Measurements from ENCODE around the gene KLK11. TPM values are rescaled to one million over a fixed set of nuclear protein-coding genes. Genes with fewer than 3 reads are reported as not detected.

KLK11 gene
- total and polyA plus RNA-seq, 7 donors = 0.71 to 0.76 TPM; not detected in 5

DNA sequence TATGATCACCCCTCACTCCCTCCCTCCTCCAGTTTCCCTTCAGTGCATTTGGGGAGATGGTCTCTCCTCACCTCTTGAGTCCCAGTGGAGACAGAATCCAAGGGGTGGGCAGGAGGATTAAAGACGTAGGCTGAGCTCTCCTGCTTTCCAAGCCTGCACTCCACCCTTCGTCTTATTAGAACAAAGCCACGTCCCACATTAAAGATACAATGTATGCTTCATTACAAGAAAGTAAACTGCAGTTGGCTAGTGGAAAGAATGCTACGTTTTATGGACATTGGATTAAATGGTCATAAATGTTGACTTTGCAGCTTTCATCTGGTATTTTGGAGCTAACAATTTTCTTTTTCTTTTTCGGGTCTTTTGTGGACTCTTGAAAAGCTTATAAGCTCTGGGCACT is 1.5 kb upstream of the KLK11 start:
- Histone ChIP-seq H3K36me3 (no peaks in the 10 kb centered on the region), H3K4me1 (no peaks in the 10 kb centered on the region), H3K9me3 (no peaks in the 10 kb centered on the region), H3K27me3 (peaks cover 0 to 64% (median 26%) of the 10 kb centered on the region in 3 donors), H3K27ac (no peak overlapping the region), H3K4me3 (no peak overlapping the region)
- no peak for TF ChIP-seq POLR2AphosphoS5 (IDR thresholded peaks at IDR 0.05)
- DNase-seq = no peak
- intact Hi-C loops (cut with DNase I) = no loop called here
- 30 to 60% methylated on average over 5 of the region's 5 CpGs for WGBS, 2 donors

DNA sequence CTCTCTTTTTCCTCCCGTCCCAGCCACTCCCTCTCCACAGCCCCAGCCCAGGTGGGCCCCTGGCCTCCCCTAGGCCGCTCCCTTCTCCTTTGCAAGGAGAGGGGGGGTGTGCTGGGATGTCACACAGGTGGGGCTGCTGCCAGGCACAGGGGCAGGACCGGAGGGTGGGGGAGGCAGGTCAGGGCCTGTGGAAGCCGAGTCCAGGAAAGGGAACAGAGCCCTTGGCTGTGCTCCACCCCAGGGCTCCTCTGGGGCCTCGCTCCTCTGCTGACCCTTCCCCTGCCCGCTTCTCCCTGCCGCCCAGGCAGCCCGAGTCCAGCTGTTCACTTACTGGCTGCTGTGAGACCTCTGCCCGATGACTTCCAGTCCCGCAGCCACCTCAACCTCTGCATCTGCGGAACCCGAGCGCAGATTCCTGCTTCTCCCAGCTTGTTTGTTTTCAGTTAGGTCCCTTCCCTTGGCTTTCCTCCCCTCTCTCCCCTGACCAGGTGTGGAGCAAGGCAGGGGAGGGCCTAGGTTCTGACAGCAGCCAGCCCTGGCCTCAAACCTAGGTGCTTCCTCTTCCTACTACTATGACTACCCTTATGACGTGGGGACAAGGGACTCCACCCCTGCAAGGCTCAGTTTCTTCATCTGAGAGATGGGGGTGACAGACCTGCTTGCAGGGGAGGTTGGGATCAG is 850 bp upstream of the KLK11 start:
- peaks cover under 1 to 68% (median 26%) of the 10 kb centered on the region in 3 donors for H3K27me3 ChIP-seq
- intact Hi-C loops (cut with DNase I) = no loop called here
- DNase-seq = peak; percentile 46
- TF ChIP-seq, protein P1, sequence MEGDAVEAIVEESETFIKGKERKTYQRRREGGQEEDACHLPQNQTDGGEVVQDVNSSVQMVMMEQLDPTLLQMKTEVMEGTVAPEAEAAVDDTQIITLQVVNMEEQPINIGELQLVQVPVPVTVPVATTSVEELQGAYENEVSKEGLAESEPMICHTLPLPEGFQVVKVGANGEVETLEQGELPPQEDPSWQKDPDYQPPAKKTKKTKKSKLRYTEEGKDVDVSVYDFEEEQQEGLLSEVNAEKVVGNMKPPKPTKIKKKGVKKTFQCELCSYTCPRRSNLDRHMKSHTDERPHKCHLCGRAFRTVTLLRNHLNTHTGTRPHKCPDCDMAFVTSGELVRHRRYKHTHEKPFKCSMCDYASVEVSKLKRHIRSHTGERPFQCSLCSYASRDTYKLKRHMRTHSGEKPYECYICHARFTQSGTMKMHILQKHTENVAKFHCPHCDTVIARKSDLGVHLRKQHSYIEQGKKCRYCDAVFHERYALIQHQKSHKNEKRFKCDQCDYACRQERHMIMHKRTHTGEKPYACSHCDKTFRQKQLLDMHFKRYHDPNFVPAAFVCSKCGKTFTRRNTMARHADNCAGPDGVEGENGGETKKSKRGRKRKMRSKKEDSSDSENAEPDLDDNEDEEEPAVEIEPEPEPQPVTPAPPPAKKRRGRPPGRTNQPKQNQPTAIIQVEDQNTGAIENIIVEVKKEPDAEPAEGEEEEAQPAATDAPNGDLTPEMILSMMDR (IDR thresholded peaks at IDR 0.05) = no peak
- no peak for TF ChIP-seq POLR2A (IDR thresholded peaks at IDR 0.05)
- no peak for TF ChIP-seq POLR2AphosphoS5 (IDR thresholded peaks at IDR 0.05)
- no peak for TF ChIP-seq EP300 (IDR thresholded peaks at IDR 0.05)
- no peaks in the 10 kb centered on the region for H3K4me1 ChIP-seq
- no peaks in the 10 kb centered on the region for H3K9me3 ChIP-seq
- H3K4me3 ChIP-seq = no peak overlapping the region
- H3K36me3 ChIP-seq = no peaks in the 10 kb centered on the region
- WGBS, 2 donors = 18 to 41% methylated on average over 14 of the region's 14 CpGs
- H3K27ac ChIP-seq = no peak overlapping the region

DNA sequence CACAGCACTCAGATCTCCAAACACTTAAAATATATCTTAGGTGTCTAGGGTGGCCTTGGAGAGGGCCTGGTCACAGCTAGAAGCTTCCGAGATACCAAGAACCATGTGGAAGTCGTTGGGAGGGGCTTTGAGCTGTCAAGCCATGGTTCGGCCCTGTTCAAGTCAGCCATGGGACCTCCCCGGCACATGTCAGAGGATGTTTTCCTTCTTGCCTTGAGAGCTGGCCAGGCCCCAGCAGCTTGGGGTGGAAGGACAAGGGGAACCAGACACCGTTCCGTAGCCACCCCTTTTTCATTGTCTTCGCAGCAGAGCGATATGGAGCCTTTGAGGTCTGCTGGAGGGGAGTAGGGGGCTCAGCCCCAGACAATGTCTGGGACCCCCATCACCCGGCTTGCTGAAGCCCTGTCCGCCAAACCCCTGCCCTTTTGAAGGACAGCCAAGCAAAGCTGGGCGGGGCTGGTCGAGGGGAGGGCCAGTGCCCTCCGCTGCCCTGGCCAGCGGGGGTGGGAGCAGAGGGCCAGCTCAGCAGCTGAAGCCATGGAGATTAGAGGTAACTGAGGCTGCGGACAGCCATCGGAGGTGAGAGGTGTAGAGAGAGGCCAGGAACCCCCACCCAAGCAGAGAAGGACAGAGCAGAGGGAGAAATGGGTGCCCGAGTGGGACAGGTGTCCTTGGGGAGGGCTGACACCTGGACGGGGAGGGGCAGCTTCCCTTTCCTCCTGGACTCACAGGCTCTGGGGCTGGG is 435 bp downstream of the KLK11 start:
- 42 to 62% methylated on average over 18 of the region's 18 CpGs for WGBS, 2 donors
- intact Hi-C loops (cut with DNase I) = no loop called here
- H3K27me3 ChIP-seq = peaks cover 2 to 72% (median 26%) of the 10 kb centered on the region in 3 donors

DNA sequence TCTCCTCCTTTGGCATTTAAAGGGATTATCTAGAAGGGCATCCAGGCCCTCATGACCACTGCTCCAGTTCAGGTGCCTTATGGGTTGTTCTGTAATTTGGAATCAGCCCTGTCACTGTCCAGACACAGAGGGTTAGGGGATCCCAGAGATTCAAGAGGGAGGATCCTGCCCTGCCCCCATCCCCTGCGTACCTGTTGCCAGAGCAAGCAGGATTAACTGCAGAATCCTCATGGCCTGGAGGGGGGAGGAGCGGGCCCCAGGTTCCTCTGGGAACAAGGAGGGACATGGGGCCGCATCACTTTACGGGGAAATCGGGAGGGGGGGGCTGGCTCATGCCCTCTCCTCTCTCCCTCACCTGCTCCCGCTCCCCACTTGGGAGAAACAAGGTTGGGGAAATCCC is 1.0 kb downstream of the KLK11 start:
- H3K4me3 ChIP-seq = no peak overlapping the region
- H3K27ac ChIP-seq = no peak overlapping the region
- peaks cover 2 to 75% (median 26%) of the 10 kb centered on the region in 3 donors for H3K27me3 ChIP-seq

More for the DNA sequence above, 435 bp downstream of the KLK11 start:
- TF ChIP-seq POLR2A (IDR thresholded peaks at IDR 0.05) (no peak), POLR2AphosphoS5 (IDR thresholded peaks at IDR 0.05) (no peak), EP300 (IDR thresholded peaks at IDR 0.05) (no peak)
- TF ChIP-seq, protein P1 (IDR thresholded peaks at IDR 0.05) = no peak
- Histone ChIP-seq H3K27ac (no peak overlapping the region), H3K36me3 (no peaks in the 10 kb centered on the region), H3K4me1 (no peaks in the 10 kb centered on the region), H3K4me3 (no peak overlapping the region), H3K9me3 (no peaks in the 10 kb centered on the region)
- DNase-seq = peak; percentile 51

DNA sequence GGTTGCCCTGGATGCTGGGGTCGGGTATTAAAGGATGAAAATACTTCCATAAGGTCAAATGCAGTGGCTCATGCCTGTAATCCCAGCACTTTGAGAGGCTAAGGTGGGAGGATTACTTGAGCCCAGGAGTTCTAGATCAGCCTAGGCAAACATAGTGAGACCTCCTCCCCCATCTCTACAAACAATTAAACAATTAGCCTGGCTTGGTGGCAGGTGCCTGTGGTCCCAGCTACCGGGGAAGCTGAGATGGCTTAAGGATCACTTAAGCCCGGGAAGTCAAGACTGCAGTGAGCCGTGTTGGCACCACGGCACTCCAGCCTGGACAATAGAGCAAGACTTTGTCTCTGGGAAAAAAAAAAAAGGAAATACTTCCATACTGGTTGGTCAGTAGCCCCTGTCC is 1.5 kb downstream of the KLK11 start:
- Histone ChIP-seq H3K27me3 (peaks cover 2 to 80% (median 27%) of the 10 kb centered on the region in 3 donors), H3K27ac (no peak overlapping the region), H3K9me3 (no peaks in the 10 kb centered on the region), H3K4me3 (no peak overlapping the region), H3K4me1 (no peaks in the 10 kb centered on the region), H3K36me3 (no peaks in the 10 kb centered on the region)
- TF ChIP-seq, protein P1 (IDR thresholded peaks at IDR 0.05) = no peak
- no peak for TF ChIP-seq POLR2AphosphoS5 (IDR thresholded peaks at IDR 0.05)
- no peak for TF ChIP-seq EP300 (IDR thresholded peaks at IDR 0.05)
- TF ChIP-seq POLR2A (IDR thresholded peaks at IDR 0.05) = no peak
- no peak for DNase-seq
- intact Hi-C loops (cut with DNase I) = loop anchor here (5.0 kb wide), 1 partner anchor 142 kb away; no protein-coding TSS in a partner anchor
- WGBS, 2 donors = 27 to 48% methylated on average over 5 of the region's 5 CpGs

More for the DNA sequence above, 1.0 kb downstream of the KLK11 start:
- DNase-seq = no peak
- no peaks in the 10 kb centered on the region for H3K9me3 ChIP-seq
- H3K36me3 ChIP-seq = no peaks in the 10 kb centered on the region
- TF ChIP-seq POLR2AphosphoS5 (IDR thresholded peaks at IDR 0.05) (no peak), EP300 (IDR thresholded peaks at IDR 0.05) (no peak), POLR2A (IDR thresholded peaks at IDR 0.05) (no peak)
- TF ChIP-seq, protein P1 (IDR thresholded peaks at IDR 0.05) = no peak
- no peaks in the 10 kb centered on the region for H3K4me1 ChIP-seq
- intact Hi-C loops (cut with DNase I) = no loop called here
- WGBS, 2 donors = 78 to 88% methylated on average over 6 of the region's 6 CpGs

All from sigmoid colon (tissue), 7 donors.